ENCODE results near the gene LAMA4.
"Not testable (repeated sequence)": the region's sequence is repeated elsewhere in the genome, so short reads cannot be mapped to it uniquely, and the experiment has no call there.

LAMA4 gene

DNA sequence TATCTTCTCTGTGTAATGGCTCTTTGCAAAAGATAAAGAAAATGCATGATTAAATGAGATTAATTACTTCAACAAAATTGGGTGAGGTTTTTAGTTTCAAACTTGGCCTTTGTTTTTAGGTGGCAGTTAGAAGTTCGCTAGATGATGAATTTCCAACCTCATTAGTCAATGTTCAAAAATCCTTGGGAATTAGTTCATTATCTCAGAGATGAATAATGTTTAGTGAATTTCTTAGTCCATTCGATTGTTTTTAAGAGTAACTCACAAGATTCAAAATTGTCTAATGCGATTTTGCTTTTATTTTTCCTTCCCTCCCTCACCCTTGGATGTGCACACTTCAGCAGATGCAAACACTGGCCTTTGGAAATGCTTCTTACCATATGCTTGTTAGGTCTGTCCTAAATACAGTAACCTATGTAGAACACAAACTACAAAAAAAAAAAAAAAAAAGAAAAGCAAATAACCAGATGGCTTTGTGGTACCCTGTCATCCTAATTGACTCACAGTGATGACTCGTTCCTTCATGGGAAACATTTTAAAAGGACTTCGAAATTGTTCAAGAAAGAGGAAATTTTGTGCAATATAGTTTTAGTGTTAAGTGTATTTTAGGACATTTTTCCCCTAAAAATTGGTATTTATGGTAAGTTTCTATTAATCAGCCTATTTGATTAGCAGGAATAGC is 100.3 kb downstream of the LAMA4 start:
- DNase-seq (ENCODE audit: low read depth in 1 of 2, low spot score in 1 of 2), result no peak

DNA sequence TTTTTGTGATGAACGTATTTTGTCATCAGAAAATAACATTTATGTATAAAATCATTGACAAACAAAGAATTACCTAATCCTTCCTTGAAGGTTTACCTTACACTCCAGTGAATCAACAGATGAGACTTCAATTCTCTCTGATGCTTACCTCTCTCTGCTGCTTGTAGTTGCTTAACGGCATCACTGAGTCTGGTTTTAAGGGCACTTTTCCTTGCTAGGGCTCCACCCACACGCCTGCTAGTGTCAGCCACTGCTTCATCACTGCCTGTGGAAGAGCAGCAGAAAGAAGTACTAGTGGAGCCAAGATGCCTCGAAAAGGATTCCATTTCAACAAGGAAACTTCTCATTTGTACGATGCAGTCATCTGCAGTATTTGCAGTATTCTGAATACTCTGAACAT is 104.0 kb downstream of the LAMA4 start:
- DNase-seq (ENCODE audit: low read depth in 1 of 2, low spot score in 1 of 2), result no peak

DNA sequence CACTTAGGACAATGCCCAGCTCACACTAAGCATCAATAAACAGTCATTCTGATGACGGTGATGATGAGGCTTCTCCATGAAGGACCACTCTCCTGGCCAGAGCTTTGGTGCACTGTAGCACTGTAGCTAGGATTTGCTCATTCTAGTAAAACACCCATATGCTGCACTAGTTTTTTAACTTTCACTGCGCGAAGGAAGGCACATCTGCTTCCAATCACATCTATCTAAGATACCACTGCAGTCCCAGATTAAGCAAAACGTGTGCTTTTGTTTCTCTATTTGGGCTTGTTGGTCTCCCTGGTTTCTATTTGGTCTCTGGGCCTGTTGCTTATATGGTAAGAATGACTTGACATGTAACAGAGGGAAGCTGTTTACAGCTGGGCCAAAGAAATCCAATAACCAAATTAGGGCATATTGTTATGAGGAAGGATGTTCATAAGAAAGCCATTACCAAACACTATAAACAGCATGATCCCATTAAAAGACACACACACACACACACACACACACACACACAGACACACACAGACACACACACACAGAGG is 104.6 kb downstream of the LAMA4 start:
- no peak for DNase-seq (ENCODE audit: low read depth in 1 of 2, low spot score in 1 of 2)

DNA sequence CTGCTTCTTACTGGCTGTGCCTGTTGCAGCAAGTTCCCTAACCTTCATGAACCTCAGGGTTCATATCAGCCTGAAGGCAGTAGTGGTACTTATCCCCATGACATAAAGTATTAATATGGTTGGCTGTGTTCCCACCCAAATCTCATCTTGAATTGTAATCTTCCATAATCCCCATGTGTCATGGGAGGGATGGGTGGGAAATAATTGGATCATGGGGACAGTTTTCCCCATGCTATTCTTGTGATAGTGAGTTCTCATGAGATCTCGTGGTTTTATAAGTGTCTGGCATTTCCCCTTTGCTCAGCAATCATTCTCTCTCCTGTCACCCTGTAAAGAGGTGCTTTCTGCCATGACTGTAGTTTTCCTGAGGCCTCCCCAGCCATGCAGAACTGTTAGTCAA is 105.1 kb downstream of the LAMA4 start:
- no peak for DNase-seq (ENCODE audit: low read depth in 1 of 2, low spot score in 1 of 2)

DNA sequence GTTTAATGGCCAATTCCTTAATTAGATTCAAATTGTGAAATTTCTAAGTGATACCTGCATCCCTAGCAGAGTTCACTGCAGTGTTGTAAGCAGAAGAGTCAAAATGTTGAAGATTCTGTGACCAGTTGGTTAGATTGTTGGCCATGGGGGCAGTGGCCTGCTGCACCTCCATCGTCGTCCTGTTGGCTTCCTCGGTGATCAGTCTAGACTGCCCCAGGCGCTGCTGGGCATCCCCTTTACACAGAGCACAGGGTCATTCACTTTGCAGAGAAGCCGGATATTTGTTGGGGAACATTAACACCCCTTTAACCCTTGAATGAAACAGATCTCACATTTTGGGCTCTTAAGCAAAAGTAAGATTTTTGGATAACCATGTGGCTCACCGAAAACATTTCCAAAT is 106.3 kb downstream of the LAMA4 start:
- DNase-seq (ENCODE audit: low read depth in 1 of 2, low spot score in 1 of 2), result no peak

DNA sequence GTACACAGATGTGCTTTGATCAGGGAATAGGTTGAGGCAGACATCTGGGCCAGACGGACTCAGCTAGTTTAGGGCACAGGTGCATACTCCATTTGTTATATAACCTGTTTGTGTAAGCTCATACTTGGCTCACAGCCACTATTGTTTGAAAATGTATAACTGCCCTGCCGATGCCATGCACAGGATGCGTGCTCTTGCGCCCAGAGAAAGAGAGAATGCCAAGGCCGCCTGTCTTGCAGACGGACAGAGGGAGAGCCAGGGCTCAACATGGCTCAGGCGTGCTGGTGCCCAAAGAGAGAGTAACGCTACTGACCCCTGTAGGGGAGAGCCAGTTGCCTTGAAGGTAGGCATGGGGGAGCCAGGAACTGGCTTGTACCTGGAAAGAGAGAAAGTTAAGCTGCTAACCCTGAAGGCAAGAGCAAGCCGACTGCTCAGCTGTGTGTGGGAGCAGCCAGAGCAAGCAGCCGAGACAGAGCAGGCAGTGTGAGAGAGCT is 109.2 kb downstream of the LAMA4 start:
- DNase-seq (ENCODE audit: low read depth in 1 of 2, low spot score in 1 of 2), result no peak

DNA sequence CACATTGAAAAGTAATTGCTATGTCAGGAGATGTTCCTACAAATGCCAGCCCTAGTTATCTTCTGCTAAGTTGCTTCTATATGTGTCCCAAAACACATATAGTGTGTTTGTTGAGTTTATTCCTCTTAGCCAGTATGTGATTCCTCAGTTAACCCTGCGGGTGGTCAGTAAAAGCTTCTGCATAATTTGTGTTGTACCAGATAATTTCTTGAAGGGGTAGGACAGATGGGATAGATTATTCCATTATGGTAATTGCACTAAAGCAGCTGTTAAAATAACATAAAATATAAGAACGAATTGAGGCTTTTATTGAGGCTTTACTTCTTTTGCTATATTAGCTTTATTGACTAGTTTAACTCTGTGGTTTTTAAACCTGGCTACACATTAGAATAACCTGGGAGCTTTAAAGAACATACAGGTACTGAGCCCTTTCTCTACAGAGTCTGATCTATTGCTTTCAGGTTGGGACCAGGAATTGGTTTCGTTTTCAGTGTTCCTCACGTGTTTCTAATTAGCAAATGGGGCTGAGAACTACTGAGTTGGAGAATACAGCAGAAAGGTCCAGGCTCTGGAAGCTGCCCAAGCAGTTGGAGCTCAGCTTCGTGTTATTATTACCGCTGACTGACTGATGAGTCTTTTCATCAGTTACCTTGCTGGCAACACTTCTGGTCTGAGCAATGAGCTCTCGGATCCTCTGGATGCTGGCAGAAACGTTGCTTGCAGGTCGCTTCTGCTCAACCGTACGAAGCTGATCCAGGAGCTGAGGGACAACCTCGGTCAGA is 110.0 kb downstream of the LAMA4 start:
- DNase-seq (ENCODE audit: low read depth in 1 of 2, low spot score in 1 of 2), result no peak

DNA sequence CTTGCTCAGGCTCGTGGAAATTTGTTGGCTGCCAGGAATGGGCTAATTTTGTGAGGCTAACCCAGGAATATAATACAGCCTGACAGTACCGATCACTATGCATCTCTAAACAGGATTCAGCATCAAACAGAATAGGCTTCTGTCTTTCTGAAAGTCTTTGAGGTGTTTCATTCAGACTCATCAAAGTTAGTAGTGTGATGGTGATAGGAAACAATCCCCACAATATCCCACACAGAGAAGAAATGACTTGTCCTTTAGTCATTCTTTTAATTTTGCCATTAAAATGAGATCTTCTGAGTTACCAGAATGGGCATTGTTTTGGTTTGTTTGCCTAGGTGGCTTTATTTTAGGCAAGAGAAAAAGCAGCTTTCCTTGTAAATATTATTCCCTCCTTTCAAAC is 112.7 kb downstream of the LAMA4 start:
- no peak for DNase-seq (ENCODE audit: low read depth in 1 of 2, low spot score in 1 of 2)

DNA sequence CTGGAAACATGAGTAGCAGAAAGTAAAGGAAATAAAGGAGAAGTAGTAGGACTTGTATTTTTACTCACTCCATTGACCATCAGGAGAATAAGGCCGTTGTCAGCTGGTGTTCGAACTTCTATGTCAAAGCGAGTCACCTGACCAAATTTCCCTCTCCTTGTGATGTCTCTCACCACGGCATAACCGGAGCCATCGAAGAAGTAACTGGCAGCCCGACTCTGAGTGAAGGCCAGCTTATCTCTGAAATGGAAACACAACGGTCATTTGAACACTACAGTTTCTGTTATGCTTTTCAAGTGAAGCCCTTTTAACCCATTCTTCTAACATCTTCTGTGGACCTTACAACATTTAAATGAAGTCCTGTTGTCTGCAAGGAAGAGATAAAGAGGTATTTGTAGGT is 115.3 kb downstream of the LAMA4 start:
- DNase-seq (ENCODE audit: low read depth in 1 of 2, low spot score in 1 of 2), result no peak

DNA sequence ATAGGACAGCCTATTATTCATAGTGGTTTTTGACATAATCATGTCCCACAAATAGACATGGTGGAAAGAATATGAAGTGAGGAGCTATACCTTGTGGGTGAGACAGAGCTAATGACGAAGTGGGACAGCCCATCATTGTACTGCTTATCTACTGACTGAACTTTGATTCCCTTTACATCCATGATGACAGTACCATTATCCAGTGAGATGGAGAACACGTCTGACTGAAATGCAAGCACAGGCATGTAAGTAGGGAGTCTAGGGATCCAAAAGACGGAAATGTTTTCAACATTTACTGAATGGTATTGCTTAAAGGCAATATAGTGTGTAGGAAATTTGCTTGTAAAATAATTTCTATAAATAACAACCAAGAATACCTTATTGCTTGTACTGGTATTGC is 123.5 kb downstream of the LAMA4 start:
- DNase-seq (ENCODE audit: low read depth in 1 of 2, low spot score in 1 of 2), result no peak

DNA sequence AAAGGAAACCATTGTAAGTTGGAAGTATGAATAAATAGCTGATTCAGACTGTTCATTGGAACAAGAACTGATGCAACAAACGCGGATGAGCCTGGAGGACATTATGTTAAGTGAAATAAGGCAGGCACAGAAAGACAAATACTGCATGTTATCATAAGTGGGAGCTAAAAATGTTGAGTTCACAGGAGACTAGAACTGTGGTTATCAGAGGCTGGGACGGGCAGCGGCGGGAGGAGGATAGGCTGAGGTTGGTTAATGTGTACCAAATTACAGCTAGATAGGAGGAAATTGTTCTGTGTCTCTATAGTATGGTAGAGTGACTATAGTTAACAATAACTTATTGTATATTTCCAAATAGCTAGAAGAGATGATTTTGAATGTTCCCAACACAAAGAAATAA is 126.2 kb downstream of the LAMA4 start:
- no peak for DNase-seq (ENCODE audit: low read depth in 1 of 2, low spot score in 1 of 2)

DNA sequence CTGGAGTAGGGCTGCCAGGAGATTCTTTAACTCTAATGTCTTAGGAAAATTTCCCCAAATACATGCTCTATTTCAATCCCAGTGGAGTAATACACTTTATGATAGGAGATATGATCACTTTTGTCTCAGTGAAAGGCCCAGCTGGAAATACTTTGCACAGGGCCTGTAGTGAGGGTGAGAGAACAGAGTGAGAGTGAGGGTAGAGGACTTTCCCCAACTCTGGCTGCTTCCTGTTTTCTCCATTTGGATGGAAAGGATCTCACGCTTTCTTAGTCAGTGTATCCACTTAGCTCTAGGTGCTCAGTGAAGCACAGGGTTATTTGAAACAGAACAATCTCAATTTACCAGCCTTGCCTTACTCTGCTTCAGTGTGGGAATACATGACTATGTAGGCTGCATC is 130.4 kb downstream of the LAMA4 start:
- no peak for DNase-seq (ENCODE audit: low read depth in 1 of 2, low spot score in 1 of 2)

DNA sequence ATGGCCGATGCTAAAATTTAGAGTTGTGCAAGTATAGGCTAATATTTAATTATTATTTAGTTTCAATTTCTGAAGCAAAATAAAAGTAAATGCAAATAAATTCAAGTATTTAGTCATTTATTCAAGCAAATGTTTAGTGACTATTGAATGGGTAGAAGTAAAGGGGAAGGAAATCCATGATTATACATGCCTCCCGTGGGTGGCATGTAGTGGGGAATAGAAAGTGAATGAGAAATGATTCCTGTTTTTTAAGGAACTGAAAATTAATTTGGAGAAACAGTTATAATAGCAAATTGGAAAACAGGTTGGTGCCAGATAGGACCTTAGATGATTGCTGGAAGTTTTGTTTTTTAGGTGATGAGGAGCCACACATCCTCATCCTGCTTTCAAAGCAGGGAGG is 131.6 kb downstream of the LAMA4 start:
- no peak for DNase-seq (ENCODE audit: low read depth in 1 of 2, low spot score in 1 of 2)

DNA sequence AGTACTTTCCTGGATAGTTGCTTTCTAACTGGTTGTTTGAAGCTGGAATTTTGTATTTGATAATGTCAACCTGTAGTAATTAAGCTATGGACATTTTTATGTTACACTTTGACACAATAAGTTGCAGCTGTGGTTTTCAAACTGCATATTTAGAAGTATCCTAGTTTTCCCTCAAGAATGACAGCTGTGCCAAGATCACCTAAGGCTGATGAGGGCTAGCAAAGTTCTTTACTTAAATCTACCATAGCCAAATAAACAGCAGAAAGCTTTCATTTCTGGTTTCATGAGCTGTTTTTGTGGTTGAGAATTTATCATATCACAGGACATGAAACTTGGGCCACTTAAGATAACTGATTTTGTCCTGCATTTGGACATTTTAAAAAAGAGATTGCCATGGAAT is 136.3 kb downstream of the LAMA4 start:
- no peak for DNase-seq (ENCODE audit: low read depth in 1 of 2, low spot score in 1 of 2)

DNA sequence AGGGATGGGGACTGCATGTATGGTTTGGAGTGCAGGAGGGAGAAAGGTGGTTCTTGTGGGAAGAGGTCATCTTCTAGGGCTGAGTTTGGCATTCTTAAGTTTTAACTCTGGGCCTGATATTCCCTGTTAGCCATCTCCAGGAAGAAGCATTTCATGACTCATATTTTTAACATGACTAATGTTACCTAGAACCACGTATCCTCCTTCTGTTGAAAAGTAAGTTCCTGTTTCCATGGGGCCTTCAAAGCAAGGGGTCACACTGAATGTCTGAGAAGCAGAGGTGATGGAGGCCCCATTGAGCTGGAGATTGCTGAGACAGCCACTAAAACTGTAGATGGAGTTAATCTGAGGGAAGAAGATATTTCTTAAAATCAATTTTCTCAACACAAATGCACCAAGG is 136.8 kb downstream of the LAMA4 start:
- DNase-seq (ENCODE audit: low read depth in 1 of 2, low spot score in 1 of 2), result no peak

DNA sequence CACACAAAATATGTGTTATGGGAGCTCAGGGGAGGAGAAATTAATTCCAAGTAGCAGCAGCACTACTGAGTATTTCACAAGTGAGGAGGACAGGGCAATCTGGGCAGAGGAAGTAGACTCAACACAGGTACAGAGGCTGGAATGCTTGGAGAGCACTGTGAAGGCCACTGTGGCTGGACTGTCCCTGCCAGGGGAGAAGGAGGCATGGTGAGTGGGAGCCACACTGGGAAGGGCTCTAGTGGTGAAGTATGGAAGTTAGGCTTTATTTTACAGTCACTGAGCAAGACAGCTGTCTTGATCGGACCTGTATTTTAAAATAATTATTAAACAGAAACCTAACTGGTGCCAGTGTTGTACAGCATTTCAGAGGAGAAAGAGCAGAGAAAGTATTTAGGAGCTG is 138.1 kb downstream of the LAMA4 start:
- no peak for DNase-seq (ENCODE audit: low read depth in 1 of 2, low spot score in 1 of 2)

DNA sequence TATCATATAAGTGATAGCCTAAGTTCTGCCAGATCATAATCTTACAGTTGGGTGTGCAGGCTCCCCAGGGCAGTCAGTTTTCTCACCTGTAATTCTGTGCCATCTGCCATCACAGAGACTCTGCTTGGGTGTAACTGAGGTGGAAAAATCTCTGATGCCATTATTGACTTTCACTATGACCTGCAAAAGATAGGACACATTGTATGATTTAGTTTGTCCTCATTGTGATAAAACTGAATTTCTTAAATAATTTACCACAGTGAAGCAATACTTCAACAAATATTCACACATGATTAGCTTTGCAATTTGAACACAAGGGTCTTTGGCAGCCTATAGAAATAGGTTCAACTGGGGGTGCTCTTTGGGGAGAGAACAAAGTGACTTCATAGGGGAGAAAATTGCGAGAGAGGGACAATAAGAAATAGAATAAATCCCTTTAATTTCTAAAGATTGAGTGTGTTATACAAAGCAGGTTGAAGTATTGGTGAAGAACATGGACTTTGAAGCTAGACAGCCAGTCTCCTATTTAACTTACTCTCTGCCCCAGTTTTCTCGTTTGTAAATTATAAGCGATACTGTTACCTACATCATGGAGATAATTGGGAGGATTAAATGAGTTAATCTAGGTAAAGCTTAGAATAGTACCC is 139.7 kb downstream of the LAMA4 start:
- no peak for DNase-seq (ENCODE audit: low read depth in 1 of 2, low spot score in 1 of 2)

DNA sequence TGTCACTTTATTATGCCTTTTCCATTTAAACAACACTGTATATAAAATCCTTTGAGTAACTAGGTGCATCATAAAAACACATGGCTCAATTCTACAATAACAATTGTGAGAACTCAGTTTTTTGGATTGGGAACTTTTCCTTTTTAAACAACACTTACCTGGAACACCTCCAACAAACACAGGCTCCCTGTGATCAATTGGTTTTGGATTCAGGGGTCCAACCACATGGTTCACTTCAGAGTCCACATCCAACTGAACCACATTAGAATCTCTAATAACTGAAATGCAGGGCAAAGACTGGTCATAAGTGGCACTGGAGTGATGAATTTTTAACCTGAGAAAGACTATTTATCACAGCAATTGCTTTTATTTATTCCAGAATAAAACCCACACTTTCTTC is 140.4 kb downstream of the LAMA4 start:
- no peak for DNase-seq (ENCODE audit: low read depth in 1 of 2, low spot score in 1 of 2)

DNA sequence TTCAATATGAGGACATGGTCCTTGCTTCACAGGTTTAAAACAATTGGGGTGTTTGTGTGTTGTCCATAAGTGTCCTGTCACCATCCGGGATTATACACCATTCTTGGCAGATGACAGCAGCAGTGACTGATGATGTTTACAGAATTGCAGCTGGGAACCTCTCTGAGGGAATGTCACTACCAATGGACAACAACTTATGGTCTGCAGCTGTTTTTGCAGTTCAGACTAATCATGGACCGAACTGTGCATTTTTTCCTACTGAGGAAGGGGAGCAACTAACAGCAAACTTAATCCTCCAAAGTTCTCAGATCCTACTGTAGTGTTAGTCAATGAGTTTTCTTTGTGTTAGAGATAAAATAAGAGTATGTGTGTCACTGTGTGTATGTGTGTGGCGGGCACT is 140.9 kb downstream of the LAMA4 start:
- DNase-seq (ENCODE audit: low read depth in 1 of 2, low spot score in 1 of 2), result no peak

DNA sequence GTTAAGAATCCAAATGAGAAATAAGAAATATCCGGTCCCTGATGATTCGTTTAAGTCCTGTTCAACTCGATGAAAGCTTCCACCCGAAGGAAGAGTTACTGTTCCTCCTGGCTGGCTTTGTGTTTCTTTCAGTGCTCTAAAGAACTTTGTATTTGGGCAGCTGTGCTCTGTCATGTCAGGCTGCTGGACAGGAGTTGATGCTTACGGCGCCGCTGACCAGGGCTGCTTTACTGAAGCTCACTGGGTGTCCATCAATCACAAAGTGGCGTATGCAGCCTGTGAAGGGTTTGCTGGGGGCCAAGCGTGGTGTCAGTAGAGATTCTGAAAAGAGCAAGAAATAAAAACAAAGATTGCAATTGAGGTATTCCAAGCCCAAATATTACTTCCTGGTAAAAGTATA is 145.1 kb downstream of the LAMA4 start:
- DNase-seq (ENCODE audit: low read depth in 1 of 2, low spot score in 1 of 2), result no peak

DNA sequence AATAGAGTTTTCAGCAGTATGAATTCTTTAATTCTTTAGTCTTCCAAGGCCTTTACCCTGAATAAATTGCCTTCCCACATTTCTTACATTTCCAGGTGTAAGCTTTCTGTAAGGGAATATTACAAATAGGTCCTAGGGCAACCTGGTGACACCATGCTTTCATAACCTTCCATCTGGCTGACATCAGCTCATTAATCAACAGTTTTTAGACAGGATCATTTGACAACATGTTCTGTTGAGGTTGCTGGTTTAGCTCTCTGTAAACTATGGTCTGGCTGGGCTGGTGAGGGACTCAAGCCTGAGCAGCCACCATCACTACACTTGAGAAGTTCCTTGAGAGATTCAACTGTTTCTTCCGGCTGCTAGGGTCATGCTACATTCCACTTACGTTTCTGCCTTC is 147.8 kb downstream of the LAMA4 start:
- DNase-seq (ENCODE audit: low read depth in 1 of 2, low spot score in 1 of 2), result no peak

DNA sequence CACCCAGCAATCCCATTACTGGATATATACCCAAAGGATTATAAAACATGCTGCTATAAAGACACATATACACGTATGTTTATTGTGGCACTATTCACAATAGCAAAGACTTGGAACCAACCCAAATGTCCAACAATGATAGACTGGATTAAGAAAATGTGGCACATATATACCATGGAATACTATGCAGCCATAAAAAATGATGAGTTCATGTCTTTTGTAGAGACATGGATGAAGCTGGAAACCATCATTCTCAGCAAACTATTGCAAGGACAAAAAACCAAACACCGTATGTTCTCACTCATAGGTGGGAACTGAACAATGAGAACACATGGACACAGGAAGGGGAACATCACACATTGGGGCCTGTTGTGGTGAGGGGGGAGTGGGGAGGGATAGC is 148.3 kb downstream of the LAMA4 start:
- DNase-seq (ENCODE audit: low read depth in 1 of 2, low spot score in 1 of 2), result not testable (repeated sequence)
